Astrocyte of the cerebellum (primary cell): ENCODE results near the gene ABHD3.

Experiments used
- DNase-seq: peaks from one replicate; pipeline ENCODE4 v3.0.0-alpha.2; 2011; ENCODE audit warnings: low read depth
- H3K4me3 ChIP-seq: 2 replicates; pipeline ENCODE4 v1.5.1; 2011; ENCODE audit warnings: mild to moderate bottlenecking, low read depth, low read length, moderate library complexity
- CTCF ChIP-seq: IDR thresholded peaks from 2 replicates; pipeline ENCODE4 v1.5.1; 2012; ENCODE audit warnings: low read length, low read depth, moderate library complexity, mild to moderate bottlenecking; ENCODE audit errors: missing control alignments
- in situ Hi-C: cut with HindIII; loops from 2 replicates; pipeline ENCODE4 v1.10.0; 2017; ENCODE audit warnings: low sequenced_read_pairs

ABHD3 gene

GRCh38 chr18:21706386-21706865 is 1.9 kb upstream of the ABHD3 start:
- no peak for TF ChIP-seq CTCF
- DNase-seq = no peak
- in situ Hi-C loops = no loop called here
- H3K4me3 ChIP-seq = no peak overlapping the region

GRCh38 chr18:21703241-21703820 is 1.2 kb downstream of the ABHD3 start:
- H3K4me3 ChIP-seq = peak overlapping the region; percentile 71

GRCh38 chr18:21702602-21703001 is 2.0 kb downstream of the ABHD3 start:
- H3K4me3 ChIP-seq = no peak overlapping the region
- no peak for TF ChIP-seq CTCF
- in situ Hi-C loops = no loop called here
- DNase-seq = no peak

More at GRCh38 chr18:21703241-21703820, 1.2 kb downstream of the ABHD3 start:
- in situ Hi-C loops = no loop called here
- no peak for DNase-seq
- TF ChIP-seq CTCF = no peak

GRCh38 chr18:21701621-21702020 is 3.0 kb downstream of the ABHD3 start:
- H3K4me3 ChIP-seq = no peak overlapping the region
- no peak for TF ChIP-seq CTCF
- in situ Hi-C loops = no loop called here
- DNase-seq = no peak

- no peak for TF ChIP-seq CTCF
- DNase-seq = no peak
- H3K4me3 ChIP-seq = no peak overlapping the region
- in situ Hi-C loops = no loop called here
Observed at GRCh38 chr18:21700528-21701075, 4.0 kb downstream of the ABHD3 start.

GRCh38 chr18:21693322-21693721 is 11.3 kb downstream of the ABHD3 start:
- no peak for TF ChIP-seq CTCF
- in situ Hi-C loops = no loop called here
- H3K4me3 ChIP-seq = no peak overlapping the region
- DNase-seq = no peak
